ENCODE measurements around the gene RBM27.
"Not testable (repeated sequence)": the region's sequence is repeated elsewhere in the genome, so short reads cannot be mapped to it uniquely, and the experiment has no call there.

RBM27 gene

DNA sequence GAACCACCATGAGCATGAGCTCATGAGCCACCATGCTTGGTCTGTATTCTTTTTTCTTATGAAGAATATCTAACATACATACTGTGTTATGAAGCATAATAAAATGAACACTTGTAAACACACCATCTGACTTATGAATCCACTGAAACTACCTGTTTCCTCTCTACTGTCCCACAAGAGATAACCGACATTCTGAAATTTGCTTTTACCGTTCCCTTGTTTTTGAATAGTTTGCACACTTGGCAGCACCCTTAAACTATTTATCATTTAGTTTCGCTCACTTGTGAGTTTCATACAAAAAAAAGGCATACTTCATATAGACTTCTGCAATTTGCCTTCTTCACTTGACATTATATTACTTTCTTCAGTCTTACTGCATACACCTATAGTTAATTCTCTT is 29.8 kb upstream of the RBM27 start:
- DNase-seq (ENCODE audit: low read depth): no peak
- TF ChIP-seq CTCF (IDR thresholded peaks at IDR 0.05; ENCODE audit: low read length, missing control alignments): no peak
- H3K4me3 ChIP-seq (replicated peaks; ENCODE audit: low read depth, low read length): no peak overlapping the region

- no peak for DNase-seq (ENCODE audit: low read depth)
- no peak for TF ChIP-seq CTCF (IDR thresholded peaks at IDR 0.05; ENCODE audit: low read length, missing control alignments)
- H3K4me3 ChIP-seq (replicated peaks; ENCODE audit: low read depth, low read length): no peak overlapping the region
Observed at GRCh38 chr5:146176805-146177204, 26.6 kb upstream of the RBM27 start.

GRCh38 chr5:146179696-146180095 is 23.7 kb upstream of the RBM27 start:
- DNase-seq (ENCODE audit: low read depth): no peak
- no peak for TF ChIP-seq CTCF (IDR thresholded peaks at IDR 0.05; ENCODE audit: low read length, missing control alignments)
- H3K4me3 ChIP-seq (replicated peaks; ENCODE audit: low read depth, low read length): no peak overlapping the region

GRCh38 chr5:146183403-146183802 is 20.0 kb upstream of the RBM27 start:
- DNase-seq (ENCODE audit: low read depth): not testable (repeated sequence)
- peak overlapping the region; percentile 66 for H3K4me3 ChIP-seq (replicated peaks; ENCODE audit: low read depth, low read length)

GRCh38 chr5:146185161-146185560 is 18.2 kb upstream of the RBM27 start:
- no peak for TF ChIP-seq CTCF (IDR thresholded peaks at IDR 0.05; ENCODE audit: low read length, missing control alignments)
- no peak for DNase-seq (ENCODE audit: low read depth)
- H3K4me3 ChIP-seq (replicated peaks; ENCODE audit: low read depth, low read length): no peak overlapping the region

GRCh38 chr5:146188358-146188757 is 15.0 kb upstream of the RBM27 start:
- H3K4me3 ChIP-seq (replicated peaks; ENCODE audit: low read depth, low read length): no peak overlapping the region
- TF ChIP-seq CTCF (IDR thresholded peaks at IDR 0.05; ENCODE audit: low read length, missing control alignments): no peak
- no peak for DNase-seq (ENCODE audit: low read depth)

DNA sequence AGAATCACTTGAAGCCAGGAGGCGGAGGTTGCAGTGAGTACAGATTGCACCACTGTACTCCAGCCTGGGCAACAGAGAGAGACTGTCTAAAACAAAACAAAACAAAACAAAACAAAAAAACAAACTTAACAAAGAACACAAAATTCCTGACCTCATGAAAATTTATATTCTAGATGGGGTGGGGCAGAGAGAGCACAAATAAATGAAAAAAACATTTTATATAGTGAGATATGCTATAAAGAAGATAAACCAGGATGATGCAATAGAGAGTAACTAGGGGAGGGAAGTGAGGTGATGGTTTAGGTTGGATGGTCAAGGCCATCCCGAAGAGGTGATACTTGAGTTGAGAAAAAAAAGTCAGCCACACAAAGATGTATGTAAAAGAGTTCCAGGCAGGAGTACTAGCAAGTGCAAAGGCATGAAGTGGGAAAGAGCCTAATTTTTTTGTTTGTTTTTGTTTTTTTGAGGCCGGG is 10.8 kb upstream of the RBM27 start:
- no peak for TF ChIP-seq CTCF (IDR thresholded peaks at IDR 0.05; ENCODE audit: low read length, missing control alignments)
- DNase-seq (ENCODE audit: low read depth): no peak
- H3K4me3 ChIP-seq (replicated peaks; ENCODE audit: low read depth, low read length): no peak overlapping the region
